HG03521 (cell line): Measurements from ENCODE around the gene GUCD1.
"Not testable (repeated sequence)": the region's sequence is repeated elsewhere in the genome, so short reads cannot be mapped to it uniquely, and the experiment has no call there.

Source experiments
- ATAC-seq: cut with Tn5 transposase; IDR thresholded peaks from one replicate; pipeline ENCODE4 v1.9.1; 2021; ENCODE audit warnings: mild to moderate bottlenecking, moderate library complexity; ENCODE audit not compliant: unreplicated experiment

Gene GUCD1

DNA sequence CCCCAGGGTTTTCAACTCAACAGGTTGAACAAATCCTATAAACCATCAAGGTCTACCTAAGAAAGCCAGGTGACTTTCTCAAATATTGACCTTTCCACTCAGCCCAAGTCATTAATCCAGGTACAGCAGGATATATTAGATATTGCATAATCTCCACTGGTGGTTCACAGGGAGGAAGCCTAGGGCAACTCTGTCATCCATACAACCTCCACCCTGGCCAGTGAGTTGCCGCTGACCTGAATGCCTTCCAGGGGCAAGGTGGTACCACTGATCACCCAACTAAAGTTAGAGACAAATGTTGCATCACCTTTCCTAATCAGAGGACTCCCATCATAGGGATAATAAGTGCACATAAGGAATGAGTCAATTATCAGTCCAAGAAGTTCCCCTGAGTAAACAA lies 22.9 kb downstream of the GUCD1 start:
- no peak for ATAC-seq

DNA sequence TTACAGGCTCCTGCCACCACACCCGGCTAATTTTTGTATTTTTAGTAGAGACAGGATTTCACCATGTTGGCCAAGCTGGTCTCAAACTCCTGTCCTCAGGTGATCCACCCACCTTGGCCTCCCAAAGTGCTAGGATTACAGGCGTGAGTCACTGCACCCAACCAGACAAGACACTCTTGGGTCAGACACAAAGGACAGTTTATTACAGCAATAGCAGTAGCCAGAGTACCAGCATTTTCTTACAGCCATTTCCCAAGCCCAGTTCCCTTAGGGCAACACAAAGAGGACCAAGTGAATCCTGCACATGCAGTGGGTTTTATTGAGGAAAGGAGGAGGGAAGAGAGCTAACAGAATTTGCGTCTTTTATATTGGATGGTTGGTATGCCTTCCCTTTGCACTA lies 24.0 kb downstream of the GUCD1 start:
- not testable (repeated sequence) for ATAC-seq

DNA sequence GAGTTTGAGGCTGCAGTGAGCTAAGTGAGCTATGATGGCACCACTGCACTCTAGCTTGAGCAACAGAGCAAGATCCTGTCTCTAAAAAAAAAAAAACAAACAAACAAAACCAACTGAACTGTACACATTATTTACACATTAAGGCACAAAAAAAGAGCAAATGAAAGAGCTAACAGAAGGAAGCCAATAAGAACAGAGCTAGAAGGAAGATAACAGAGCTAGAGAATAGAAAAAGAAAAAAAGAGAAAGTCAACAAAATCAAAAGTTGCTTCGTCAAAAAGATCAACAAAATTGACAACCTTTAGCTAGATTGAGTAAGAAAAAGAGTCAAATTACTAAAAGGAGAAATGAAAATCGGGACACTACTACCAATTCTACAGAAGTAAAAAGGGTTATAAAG lies 25.0 kb downstream of the GUCD1 start:
- ATAC-seq, result no peak

DNA sequence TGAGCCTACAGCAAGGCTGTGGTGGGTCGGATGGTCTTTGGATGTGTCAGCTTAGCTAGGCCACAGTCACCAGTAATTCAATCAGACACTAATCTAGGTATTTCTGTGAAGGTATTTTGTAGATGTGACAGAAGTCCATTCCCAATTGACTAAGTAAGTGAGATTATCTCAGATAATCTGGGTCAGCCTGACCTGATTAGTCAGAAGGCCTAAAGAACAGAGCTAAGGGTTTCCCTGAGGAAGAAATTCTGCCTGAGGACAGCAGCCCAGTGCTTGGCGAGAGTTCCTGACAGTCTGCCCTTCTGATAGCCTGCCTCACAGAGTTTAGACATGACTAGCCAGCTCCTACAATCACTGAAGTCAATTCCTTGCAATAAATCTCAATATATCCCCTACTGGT lies 28.7 kb downstream of the GUCD1 start:
- no peak for ATAC-seq

DNA sequence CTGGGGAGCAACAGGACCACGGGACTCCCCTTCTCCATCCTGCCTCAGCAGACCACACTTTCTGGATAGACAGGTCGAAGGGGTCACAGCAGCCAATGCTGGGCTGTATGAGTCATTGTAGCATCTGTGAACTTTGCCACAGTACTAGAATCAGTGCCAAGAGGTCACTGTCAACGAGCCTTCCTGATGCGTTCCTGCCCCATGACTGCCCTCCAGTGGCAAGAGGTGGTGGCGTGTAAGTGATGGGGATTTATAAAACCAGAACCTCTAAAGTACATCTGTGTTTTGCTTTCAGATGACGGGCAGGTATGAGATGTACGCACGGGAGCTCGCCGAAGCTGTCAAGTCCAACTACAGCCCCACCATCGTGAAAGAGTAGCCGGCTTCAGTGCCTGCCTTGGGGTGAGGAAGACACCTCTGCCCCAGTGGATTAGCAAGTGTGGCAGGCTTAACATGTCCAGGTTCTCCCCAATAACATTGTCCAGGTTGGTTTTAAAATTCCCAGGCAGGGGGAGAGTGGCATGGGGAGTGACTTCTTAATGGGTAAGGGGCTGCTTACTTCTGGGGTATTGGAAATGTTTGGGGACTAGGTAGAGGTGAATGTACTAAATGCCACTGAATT lies 29.4 kb downstream of the GUCD1 start:
- no peak for ATAC-seq

DNA sequence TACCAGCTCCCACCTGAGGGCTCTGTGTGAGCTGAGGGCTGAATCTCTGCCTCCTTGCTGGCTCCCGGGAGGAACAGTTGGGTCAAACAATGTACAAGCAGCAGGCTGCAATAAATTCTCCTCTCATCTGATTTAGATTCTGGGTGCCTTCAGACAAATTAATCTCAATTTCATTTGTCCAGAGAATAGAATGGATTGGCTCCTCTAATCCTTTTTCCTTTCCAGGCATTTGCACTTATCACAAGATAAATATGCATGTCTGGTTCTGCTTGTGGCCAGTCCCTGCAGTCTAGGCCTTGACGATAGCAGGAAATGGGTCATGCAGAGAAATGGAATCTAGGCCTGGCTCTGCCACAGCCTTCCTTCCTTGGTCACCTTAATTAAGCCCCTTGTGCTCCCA lies 31.1 kb downstream of the GUCD1 start:
- ATAC-seq, result no peak

DNA sequence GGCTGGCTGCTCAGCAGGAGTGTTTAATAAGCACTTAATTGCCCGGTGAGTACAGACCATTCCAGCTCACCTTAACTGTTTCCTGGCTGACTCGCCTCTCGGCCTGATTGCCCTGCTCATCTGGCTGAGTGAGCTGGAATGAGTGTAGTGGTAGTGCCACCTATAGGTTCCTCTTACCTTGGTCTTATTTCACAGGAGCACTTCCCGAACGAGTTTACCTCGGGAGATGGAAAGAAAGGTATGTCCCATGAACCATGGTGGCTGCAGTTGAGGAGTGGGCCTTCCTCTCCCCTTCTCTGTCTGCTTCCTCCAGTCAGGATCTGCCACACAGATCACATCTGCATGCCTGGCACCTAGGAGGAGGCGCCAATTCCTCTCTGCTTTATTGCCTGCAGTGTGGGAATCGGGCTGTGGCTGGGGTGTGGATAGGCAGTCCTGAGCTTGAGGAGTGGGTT lies 33.1 kb downstream of the GUCD1 start:
- ATAC-seq, result no peak

DNA sequence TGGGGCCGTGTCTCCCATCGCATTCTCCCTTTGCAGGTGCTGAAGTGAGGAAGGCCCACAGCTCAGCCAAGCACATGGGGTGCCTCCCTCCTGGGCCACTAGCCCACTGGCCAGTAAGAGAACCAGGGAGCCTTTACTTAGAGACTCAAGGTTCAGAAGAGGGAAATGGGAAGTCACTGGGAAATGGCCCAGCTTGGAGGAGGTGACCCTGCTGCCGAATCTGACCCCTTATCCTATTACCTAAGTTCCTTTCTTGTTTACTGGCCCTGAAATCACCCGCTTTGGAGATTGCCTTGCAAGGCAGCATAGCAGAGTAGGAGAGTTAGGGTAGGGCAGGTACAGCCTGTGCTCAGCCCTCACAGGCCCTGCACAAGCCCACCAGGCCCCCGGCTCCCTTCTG lies 35.4 kb downstream of the GUCD1 start:
- ATAC-seq, result no peak

DNA sequence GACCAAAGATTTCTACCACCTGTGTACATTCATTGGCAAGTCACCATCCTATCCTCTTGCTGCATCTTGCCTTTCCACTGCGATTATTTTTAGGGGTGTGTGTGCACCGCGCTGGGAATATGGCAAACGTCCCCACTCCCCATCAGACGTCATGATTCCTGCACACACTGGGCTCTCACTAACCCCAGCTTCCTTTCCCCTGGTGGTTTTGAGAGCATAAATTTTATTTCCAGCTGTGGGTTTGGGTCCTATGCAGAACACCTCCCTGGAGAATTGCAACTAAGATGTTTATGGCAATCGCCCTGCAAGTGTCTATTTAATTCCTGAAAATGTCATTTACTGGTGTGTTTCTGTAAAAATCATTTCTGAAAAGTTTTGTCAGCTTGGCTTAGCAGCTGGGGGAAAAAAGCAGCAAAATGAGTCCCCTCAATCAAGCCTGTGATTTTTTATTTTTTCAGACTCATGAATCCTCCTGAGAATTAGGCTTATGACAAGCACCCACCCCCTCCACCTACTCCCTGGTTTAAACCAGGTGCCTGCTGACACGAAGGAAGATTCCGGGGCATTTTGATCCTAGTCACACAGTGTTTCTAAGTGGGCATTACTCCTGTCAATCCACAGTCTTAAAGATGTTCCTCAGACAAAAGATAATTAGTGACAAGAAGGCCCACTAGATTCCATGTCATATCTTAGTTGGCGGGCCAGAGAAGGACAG lies 36.0 kb downstream of the GUCD1 start:
- no peak for ATAC-seq

DNA sequence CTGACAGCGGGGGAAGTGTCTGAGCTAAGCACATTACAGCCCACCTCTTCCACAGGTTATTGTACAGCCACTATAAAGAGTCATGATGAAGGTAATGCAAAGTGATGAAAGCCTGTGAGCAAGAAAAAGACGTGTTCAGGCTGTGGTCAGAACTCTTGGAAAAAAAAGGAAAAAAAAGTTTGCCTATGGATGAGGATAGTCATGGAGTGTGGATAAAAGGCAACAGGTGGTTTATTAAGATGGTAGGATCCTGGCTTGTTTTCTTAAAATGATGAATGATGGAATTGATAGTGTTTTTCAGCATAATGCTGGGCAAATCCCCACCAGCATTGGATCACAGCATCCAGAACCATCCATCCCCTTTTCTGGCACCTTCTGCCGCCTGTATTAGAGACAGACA lies 36.7 kb downstream of the GUCD1 start:
- no peak for ATAC-seq

DNA sequence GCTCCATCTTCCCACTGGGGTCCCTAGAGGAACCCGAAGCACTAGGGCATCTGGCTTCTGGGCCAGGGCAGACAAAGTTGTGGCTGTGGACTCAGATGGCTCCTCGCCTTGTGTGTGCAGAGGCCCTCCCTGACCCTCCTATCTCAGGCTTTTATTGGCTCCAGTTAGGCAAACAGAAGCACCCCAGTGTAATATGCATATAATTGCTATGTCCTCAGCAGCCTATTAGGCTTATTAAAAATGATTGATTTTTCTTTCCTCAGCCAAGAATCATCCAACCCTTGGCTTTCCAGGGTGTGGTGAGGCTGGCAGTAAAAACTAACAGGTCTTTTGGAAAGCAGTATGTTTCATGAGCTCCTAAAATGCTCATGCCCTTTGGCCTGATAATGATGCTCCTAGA lies 37.5 kb downstream of the GUCD1 start:
- no peak for ATAC-seq

DNA sequence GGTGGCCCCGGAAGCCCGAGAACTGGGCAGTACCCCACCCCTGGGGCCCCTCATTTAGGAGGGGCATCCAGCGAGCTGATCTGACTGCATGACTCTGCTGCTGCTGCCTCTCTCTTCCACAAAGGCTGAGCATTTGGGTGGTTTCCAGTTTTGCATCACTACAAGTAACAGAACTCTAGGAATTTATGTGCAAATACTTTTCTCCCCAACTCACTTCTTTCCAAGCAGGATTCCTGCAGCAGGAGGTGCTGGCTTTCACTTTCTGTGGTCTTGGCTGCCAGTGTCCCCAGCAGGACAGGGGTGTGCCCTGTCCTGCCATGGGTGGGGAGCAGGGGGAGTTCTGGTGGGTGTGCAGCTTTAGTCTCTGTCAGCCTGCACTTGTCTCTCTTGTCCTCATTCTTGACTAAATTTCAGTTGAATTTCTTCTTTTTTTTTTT lies 38.6 kb downstream of the GUCD1 start:
- no peak for ATAC-seq

DNA sequence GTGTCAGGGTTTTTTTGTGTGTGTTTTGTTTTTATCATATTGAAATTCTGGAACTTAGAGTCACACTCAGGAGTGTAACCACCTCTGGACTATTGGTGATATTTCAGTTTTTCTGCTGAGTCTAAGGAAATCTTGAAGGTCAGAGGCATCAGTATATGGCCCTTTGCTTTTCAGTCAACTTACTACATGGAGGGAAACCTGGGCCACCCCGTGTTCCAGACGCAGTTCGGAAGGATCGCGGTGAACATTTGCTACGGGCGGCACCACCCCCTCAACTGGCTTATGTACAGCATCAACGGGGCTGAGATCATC lies 40.0 kb downstream of the GUCD1 start:
- ATAC-seq, result no peak

DNA sequence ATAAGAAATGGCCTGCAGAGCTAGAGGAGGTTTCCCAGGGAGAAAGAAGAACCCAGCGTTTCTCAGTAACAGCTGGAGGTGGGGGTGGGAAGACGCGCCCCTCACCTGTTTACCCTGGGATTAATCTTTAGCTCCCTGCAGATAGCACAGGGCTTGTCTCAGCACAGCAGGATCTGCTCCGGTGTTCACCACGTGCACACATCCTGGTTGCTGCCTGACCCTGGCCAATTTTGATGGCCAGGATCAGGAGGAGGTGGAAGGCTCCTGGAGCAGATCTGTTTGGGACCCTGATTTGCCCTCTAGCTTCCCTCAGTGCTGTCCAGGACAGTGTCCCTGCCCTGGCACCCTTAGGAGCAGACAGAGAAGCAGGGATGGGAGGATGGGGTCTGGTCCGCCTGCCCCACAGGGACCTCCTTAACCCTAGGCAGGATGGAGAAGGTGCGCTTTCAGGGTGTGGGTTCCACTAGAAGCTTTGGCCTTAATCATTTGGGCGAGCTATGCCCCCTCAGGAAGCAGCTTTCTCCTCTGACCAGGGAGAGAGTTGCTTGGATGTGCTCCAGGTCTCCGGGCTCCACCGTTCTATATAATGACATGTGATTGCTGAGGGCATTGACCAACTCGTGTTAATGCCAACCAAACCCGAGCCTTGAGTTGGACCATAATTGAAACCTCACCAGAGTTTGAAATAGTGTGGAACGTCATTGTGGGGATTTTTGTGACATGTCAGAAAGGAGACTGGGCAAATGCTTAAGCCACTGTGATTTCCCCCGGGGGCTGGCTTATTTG lies 40.5 kb downstream of the GUCD1 start:
- no peak for ATAC-seq

DNA sequence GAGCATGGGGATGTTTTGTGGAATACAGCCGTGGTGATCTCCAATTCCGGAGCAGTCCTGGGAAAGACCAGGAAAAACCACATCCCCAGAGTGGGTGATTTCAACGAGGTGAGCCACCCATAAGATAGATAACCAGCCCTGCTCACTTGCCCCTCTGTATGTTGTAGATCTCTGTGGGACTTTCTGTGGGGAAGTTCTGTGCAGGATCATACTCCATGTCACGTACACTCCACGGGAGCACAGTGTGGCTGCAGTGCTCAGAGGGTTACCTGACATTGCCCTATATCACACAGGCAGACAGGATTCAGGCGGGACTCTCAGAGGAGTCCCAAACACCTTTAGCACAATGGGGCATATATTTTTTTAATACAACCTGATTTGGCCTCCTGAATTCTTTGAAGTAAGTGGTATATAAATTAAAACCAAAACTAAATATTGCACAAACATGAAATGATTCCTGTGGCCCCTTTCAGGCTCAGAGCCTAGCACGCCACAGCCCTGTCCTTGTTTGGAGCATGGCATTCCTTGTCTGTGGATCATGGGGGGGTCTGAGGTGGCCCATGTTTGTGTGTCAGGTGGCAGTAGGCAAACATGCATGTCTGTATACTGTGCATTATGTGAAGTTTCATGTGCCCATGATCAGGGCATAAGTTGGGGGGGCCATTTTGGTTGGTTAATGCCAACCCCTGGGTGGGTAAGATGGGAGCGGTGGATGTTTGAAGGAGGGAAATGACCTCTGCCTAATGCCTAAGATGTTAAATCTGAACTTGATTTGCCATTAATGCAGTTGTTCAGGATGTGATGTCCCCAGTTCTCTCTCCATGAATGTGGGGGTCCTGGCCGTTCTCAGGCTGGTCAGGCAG lies 41.3 kb downstream of the GUCD1 start:
- no peak for ATAC-seq

DNA sequence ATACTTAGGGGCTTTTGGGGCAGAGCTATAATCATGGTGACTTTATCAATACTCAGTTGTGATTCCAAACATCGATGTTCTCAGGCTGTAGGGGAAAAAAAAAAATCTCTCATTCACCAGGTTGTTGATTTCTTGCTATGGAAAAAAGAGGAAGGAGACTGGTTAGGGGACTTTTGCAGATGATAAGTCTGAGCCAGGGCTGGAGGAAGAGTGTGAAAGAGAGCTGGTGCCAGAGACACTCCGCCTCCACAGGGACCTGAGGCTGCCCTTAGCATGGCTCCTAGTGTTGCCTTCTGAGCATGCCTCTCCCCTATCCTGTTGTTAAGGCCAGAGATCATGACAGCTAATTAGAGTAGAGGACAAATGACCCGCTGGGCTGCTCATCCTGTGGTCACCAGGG lies 42.9 kb downstream of the GUCD1 start:
- no peak for ATAC-seq

DNA sequence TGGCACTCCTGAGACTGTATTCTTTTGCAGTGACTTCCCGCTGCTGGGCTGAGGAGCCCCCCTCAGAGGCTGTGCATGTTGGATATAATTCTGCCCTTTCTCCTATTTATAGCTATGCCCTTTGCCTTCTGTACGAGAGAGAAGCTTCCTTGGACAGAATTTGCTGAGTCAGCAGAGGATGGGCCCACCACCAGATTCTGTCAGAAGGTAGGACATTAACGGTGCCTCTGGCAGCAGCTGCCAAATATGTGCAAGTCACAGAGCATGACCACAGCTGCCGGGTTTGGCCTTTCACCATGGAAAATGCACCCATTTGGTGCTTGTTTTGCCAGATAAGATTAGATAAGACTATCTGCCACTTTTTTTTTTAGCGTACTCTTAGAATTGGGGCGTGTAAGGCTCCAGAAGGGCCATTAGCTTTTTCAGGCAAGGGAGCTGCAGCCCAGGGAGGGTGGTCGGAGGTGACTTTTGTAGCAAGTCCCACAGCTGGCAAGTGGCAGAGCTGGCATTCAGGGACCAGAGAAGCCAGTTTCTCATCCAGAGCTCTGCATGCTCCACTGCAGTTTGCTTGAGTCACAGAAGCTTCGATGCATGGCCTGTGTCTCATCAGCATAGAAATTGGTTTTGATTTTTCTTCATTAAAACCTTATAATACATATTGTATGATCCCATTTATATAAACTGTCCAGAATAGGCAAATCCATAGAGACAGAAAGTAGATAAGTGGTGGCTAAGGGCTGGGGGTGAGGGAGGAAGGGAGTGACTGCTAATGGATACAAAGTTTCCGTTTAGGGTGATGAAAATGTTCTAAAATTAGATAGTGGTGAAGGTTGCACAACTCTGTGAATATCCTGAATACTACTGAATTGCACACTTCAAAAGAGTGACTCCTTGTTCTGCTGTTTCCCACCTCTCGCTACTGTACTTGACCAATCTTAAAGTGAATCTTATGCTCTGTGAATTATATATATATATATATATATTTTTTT lies 44.0 kb downstream of the GUCD1 start:
- ATAC-seq, result no peak

DNA sequence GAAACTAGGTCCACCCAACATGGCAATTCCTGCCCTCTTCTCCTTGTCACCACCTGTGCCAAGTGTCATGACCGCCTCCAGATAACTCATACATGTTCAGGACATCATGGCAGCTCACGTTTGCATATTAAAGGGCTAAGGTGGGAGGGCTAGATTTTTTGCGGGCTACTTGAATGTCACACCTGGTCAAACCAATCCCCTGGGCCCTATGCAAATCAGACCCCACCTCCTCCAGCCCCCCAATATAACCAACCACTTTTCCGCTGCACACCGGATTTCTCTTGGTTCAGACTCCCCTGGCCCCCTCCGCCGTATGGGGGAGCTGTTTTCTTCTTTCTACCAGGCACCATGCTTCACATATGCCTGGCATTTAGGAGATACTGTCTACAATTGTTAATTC lies 47.2 kb downstream of the GUCD1 start:
- no peak for ATAC-seq

DNA sequence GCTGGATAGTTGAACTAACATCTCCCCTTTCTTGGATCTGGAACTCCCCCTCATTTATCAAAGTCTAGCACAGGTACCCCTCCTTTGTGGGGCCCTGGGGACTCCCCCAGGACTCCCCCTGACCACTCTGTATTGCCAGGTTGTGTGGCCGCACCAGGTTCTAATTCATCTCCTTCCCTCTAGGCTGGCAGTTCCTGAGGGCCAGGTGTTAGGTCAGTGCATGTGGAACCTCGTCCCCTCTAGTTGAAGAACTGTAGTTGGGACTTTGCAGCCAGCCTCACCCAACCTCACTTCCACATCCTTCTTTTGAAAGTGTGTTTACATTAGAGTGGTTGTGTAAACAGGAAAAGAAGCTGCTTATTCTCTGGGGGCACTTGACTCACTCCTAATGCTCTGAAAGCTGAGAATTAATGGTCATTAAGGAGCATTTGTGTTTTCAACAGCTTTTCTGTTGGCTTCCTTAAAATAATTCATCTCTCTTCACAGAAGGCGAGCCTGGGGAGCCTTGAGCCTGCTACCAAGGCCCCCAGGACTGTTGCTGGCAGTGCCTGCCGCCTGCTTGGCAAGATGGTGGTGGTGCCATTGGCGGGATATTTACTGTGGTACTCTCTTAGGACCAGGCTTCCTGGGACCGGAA lies 48.0 kb downstream of the GUCD1 start:
- no peak for ATAC-seq
